ENCODE data around the gene ALDH1A3.

- TF ChIP-seq POLR2A (IDR thresholded peaks at IDR 0.05; ENCODE audit: low read length) (no peak), GATA1 (IDR thresholded peaks at IDR 0.05; ENCODE audit: low read depth, low read length) (no peak)
Observed at GRCh38 chr15:100949691-100950090, 70.1 kb downstream of the ALDH1A3 start.

Data from erythroblast (primary cell).